ENCODE data around the gene MUC5B. TPM values are rescaled to one million over a fixed set of nuclear protein-coding genes. Genes with fewer than 3 reads are reported as not detected.

The MUC5B gene
- total and polyA plus RNA-seq, 2 donors (not counting 3 experiments of a cell fraction or from before 2014, with no cell fraction given), result not detected

DNA sequence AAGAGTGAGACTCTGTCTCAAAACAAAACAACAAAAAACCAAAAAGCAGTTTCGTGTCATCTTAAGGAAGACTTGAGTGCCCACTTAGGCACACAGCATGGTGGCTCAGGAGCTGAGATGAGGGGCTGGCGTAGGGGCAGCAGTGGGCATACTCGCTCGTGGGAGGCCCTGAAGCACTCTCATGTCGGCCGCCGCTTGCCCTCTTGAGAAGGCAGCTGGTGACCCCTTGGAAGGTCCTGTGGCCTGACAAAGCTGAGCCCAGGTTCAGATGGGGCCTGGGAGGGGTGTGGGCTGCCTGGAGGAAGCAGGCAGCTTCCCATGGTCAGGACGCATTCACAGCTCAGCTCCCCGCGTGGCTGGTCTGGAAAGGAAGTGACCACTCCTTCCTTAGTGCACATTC is 15.0 kb downstream of the MUC5B start:
- ChIA-PET CTCF (no interaction called here), POLR2A (no interaction called here)
- H3K36me3 ChIP-seq (ENCODE audit: control insufficient read depth in 2 of 2, extremely low read depth in 1 of 2, insufficient read depth in 2 of 2, low read length in 2 of 2), result no peaks in the 10 kb centered on the region
- no peaks in the 10 kb centered on the region for H3K4me1 ChIP-seq (ENCODE audit: control insufficient read depth, extremely low read depth, insufficient read depth, low read length)
- H3K27ac ChIP-seq (ENCODE audit: insufficient read depth, low read depth, low read length), result no peak overlapping the region
- TF ChIP-seq MAX (IDR thresholded peaks at IDR 0.05; ENCODE audit: insufficient read depth, insufficient read length), result no peak
- TF ChIP-seq POLR2AphosphoS5 (IDR thresholded peaks at IDR 0.05; ENCODE audit: insufficient read depth, low read depth, low read length), result no peak
- no peak for TF ChIP-seq MYC (IDR thresholded peaks at IDR 0.05; ENCODE audit: low read depth, low read length)
- TF ChIP-seq FOS (IDR thresholded peaks at IDR 0.05; ENCODE audit: borderline replicate concordance, insufficient read depth, low read length), result no peak
- TF ChIP-seq POLR2A (IDR thresholded peaks at IDR 0.05; ENCODE audit: low read depth, low read length), result no peak
- TF ChIP-seq EZH2 (IDR thresholded peaks at IDR 0.05; ENCODE audit: borderline replicate concordance, low read depth, low read length, severe bottlenecking), result no peak
- no peak for TF ChIP-seq GATA2 (IDR thresholded peaks at IDR 0.05; ENCODE audit: insufficient read depth, insufficient read length, low read depth, low read length)
- H4K20me1 ChIP-seq (replicated peaks; ENCODE audit: control insufficient read depth, extremely low read depth, insufficient read depth, low read length), result no peaks in the 10 kb centered on the region
- intact Hi-C loops (cut with micrococcal nuclease) (no loop called here), dilution Hi-C loops (cut with MboI; ENCODE audit: extremely low pct_ligation_motif_present, low sequenced_read_pairs) (no loop called here)
- no TSS peak for BruUV-seq (replicated peaks)
- DNase-seq (ENCODE audit: low read depth, low spot score) (no peak), FAIRE-seq (no peak)
- no peak overlapping the region for H2AFZ ChIP-seq (ENCODE audit: low read depth, low read length)
- H3K9me3 ChIP-seq (replicated peaks; ENCODE audit: control insufficient read depth, insufficient read depth, low read length), result no peaks in the 10 kb centered on the region
- H3K27me3 ChIP-seq (ENCODE audit: control insufficient read depth in 2 of 2, insufficient read depth in 2 of 2, low read length in 2 of 2), result no peaks in the 10 kb centered on the region
- H3K9ac ChIP-seq (replicated peaks; ENCODE audit: extremely low read depth, insufficient read depth, low read length), result no peak overlapping the region
- no peaks in the 10 kb centered on the region for H3K9me1 ChIP-seq (replicated peaks; ENCODE audit: control insufficient read depth, extremely low read depth, insufficient read depth, low read length)
- no peaks in the 10 kb centered on the region for H3K79me2 ChIP-seq (ENCODE audit: control insufficient read depth, insufficient read depth, low read length)
- H3K4me3 ChIP-seq (replicated peaks in 1 of 3; ENCODE audit: insufficient read depth in 1 of 3, low read depth in 1 of 3, low read length in 3 of 3), result no peak overlapping the region
- H3K4me2 ChIP-seq (ENCODE audit: insufficient read depth, low read length), result no peak overlapping the region

- Histone ChIP-seq H3K4me1 (ENCODE audit: control insufficient read depth, extremely low read depth, insufficient read depth, low read length) (no peaks in the 10 kb centered on the region), H3K4me2 (ENCODE audit: insufficient read depth, low read length) (no peak overlapping the region), H3K9me3 (replicated peaks; ENCODE audit: control insufficient read depth, insufficient read depth, low read length) (no peaks in the 10 kb centered on the region), H2AFZ (ENCODE audit: low read depth, low read length) (no peak overlapping the region), H3K9me1 (replicated peaks; ENCODE audit: control insufficient read depth, extremely low read depth, insufficient read depth, low read length) (no peaks in the 10 kb centered on the region), H3K27me3 (ENCODE audit: control insufficient read depth in 2 of 2, insufficient read depth in 2 of 2, low read length in 2 of 2) (no peaks in the 10 kb centered on the region), H3K36me3 (ENCODE audit: control insufficient read depth in 2 of 2, extremely low read depth in 1 of 2, insufficient read depth in 2 of 2, low read length in 2 of 2) (no peaks in the 10 kb centered on the region), H3K9ac (replicated peaks; ENCODE audit: extremely low read depth, insufficient read depth, low read length) (no peak overlapping the region), H3K79me2 (ENCODE audit: control insufficient read depth, insufficient read depth, low read length) (no peaks in the 10 kb centered on the region), H3K27ac (ENCODE audit: insufficient read depth, low read depth, low read length) (no peak overlapping the region), H3K4me3 (replicated peaks in 1 of 3; ENCODE audit: insufficient read depth in 1 of 3, low read depth in 1 of 3, low read length in 3 of 3) (no peak overlapping the region), H4K20me1 (replicated peaks; ENCODE audit: control insufficient read depth, extremely low read depth, insufficient read depth, low read length) (no peaks in the 10 kb centered on the region)
- DNase-seq (ENCODE audit: low read depth, low spot score) (no peak), FAIRE-seq (no peak)
- TF ChIP-seq, protein P1, sequence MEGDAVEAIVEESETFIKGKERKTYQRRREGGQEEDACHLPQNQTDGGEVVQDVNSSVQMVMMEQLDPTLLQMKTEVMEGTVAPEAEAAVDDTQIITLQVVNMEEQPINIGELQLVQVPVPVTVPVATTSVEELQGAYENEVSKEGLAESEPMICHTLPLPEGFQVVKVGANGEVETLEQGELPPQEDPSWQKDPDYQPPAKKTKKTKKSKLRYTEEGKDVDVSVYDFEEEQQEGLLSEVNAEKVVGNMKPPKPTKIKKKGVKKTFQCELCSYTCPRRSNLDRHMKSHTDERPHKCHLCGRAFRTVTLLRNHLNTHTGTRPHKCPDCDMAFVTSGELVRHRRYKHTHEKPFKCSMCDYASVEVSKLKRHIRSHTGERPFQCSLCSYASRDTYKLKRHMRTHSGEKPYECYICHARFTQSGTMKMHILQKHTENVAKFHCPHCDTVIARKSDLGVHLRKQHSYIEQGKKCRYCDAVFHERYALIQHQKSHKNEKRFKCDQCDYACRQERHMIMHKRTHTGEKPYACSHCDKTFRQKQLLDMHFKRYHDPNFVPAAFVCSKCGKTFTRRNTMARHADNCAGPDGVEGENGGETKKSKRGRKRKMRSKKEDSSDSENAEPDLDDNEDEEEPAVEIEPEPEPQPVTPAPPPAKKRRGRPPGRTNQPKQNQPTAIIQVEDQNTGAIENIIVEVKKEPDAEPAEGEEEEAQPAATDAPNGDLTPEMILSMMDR (IDR thresholded peaks at IDR 0.05; ENCODE audit: extremely low read depth in 1 of 2, insufficient read depth in 1 of 2, low read depth in 1 of 2, low read length in 2 of 2), result no peak
- TF ChIP-seq MYC (IDR thresholded peaks at IDR 0.05; ENCODE audit: low read depth, low read length), result no peak
- no peak for TF ChIP-seq FOS (IDR thresholded peaks at IDR 0.05; ENCODE audit: borderline replicate concordance, insufficient read depth, low read length)
- no peak for TF ChIP-seq MAX (IDR thresholded peaks at IDR 0.05; ENCODE audit: insufficient read depth, insufficient read length)
- TF ChIP-seq POLR2A (IDR thresholded peaks at IDR 0.05; ENCODE audit: low read depth, low read length), result no peak
- no peak for TF ChIP-seq EZH2 (IDR thresholded peaks at IDR 0.05; ENCODE audit: borderline replicate concordance, low read depth, low read length, severe bottlenecking)
- no peak for TF ChIP-seq GATA2 (IDR thresholded peaks at IDR 0.05; ENCODE audit: insufficient read depth, insufficient read length, low read depth, low read length)
- ChIA-PET CTCF (no interaction called here), POLR2A (no interaction called here)
- no TSS peak for BruUV-seq (replicated peaks)
- dilution Hi-C loops (cut with MboI; ENCODE audit: extremely low pct_ligation_motif_present, low sequenced_read_pairs), result no loop called here
- intact Hi-C loops (cut with micrococcal nuclease), result no loop called here
Observed at GRCh38 chr11:1238767-1239595, 16.1 kb downstream of the MUC5B start.

Data from endothelial cell of umbilical vein (primary cell).